Lower leg skin (tissue), 3 donors: ENCODE data around the gene KLHDC7A.

Experiments
- CTCF ChIP-seq, 3 donors: fragments of 450-650 bp; IDR thresholded peaks; one replicate each; pipeline ENCODE4 v1.5.1; 2016; ENCODE audit warnings: antibody characterized with exemption in 3 of 3, mild to moderate bottlenecking in 3 of 3, moderate library complexity in 2 of 3
- POLR2A ChIP-seq, 2 donors: fragments of 450-650 bp; IDR thresholded peaks; one replicate each; pipeline ENCODE4 v1.6.1; 2016 to 2017; ENCODE audit warnings: antibody characterized with exemption in 2 of 2, mild to moderate bottlenecking in 1 of 2, moderate library complexity in 1 of 2

GRCh38 chr1:18486195-18486594 is 5.5 kb downstream of the KLHDC7A start:
- no peak for TF ChIP-seq CTCF (IDR thresholded peaks at IDR 0.05)
- TF ChIP-seq POLR2A (IDR thresholded peaks at IDR 0.05), result no peak
